COLO829 (cell line): ENCODE results near the gene TGM2.
"Not testable (repeated sequence)": the region's sequence is repeated elsewhere in the genome, so short reads cannot be mapped to it uniquely, and the experiment has no call there.

ENCODE experiments used
- DNase-seq: peaks from one replicate; pipeline ENCODE4 v3.0.0; 2012; ENCODE audit warnings: low spot score

TGM2 gene

GRCh38 chr20:38113401-38114325, 51.4 kb downstream of the TGM2 start:
- no peak for DNase-seq

DNA sequence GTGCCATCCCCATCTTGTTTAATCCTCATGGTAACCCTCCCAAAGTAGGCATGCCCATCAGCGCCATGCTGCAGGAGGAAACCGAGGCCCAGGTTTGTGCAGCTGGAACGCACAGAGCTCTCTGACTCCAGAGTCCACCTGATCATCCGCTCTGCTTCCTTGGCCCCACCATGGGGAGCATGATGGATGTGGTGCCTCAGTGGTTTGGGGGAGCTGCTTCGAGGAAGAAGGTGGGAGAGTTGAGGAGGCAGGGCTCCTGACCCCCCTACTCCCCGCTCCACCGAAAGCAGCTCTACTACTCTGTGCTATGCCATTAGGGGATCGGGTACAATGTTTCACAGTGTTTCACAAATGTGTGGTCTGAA, 52.2 kb downstream of the TGM2 start:
- no peak for DNase-seq

GRCh38 chr20:38112261-38112929, 52.7 kb downstream of the TGM2 start:
- no peak for DNase-seq

GRCh38 chr20:38111366-38112232, 53.5 kb downstream of the TGM2 start:
- DNase-seq: no peak

- DNase-seq: no peak
Measured at GRCh38 chr20:38110525-38111178, 54.4 kb downstream of the TGM2 start.

DNA sequence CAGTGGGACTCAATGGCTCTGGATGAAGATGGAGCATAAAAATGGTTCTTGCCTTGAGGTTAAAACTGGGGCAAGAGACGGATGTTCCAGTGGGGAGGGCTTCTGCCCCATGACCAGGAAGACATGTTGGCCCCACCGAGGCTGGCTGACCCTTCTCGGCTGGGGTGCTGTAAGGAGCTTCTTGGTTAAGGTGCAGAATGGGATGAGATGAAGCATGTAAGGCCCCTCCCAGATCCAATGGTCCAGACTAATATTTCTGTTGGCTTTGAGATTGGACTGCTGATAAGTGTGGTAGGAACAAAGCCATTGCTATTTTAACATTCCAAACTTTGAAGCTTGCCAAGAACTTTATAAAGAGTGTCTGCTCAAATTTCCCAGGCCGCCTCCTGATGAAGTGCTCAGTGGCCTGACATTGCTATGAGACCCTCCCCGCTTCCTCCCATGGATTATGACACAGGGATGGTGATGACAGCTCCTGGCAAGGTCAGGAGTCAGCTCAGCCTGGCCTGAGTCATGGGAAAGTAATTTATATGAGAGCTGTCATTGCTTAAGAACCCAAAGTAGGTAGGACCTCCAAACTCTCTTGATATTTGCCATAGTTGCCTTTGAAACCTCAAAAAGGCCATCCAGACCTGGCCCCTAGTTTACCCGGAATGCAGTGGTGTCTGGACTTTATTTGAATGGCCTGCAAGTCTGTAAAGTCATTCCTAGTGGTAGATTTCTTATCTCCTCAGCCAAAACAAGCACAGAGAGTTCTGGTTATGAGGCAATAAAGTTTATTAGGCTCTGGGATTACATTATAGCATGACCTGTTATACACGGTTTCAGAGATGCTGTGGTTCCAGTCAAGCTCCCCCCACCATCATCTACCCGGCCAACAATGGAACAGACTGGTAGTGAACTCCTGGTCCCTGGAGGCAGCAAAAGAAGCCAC, 55.2 kb downstream of the TGM2 start:
- DNase-seq: no peak

DNA sequence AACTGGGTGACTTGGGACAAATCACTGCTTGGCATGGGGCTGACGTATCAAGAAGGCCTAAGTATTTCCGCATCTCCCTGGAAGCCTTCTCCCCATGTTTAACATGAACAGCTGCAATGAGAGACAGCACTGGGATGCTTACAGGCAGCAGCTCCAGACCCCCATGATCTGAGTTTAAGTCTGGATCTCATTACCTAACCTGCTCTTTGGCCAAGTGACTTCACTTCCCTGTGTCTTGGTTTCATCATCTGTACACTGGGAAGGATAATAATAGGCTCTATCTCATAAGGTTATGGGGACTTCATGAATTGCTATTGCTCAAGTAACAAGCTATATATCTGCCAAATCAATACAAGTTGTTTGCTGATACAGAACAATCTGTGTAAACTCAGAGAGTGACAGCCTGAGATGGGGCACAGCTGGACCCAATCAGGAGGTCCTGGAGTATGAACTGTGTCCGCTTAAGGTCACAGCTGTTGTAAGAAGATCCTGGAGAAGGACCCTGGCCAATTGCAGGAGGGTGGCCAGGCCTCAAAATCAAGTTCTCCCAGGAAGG, 56.0 kb downstream of the TGM2 start:
- no peak for DNase-seq

DNA sequence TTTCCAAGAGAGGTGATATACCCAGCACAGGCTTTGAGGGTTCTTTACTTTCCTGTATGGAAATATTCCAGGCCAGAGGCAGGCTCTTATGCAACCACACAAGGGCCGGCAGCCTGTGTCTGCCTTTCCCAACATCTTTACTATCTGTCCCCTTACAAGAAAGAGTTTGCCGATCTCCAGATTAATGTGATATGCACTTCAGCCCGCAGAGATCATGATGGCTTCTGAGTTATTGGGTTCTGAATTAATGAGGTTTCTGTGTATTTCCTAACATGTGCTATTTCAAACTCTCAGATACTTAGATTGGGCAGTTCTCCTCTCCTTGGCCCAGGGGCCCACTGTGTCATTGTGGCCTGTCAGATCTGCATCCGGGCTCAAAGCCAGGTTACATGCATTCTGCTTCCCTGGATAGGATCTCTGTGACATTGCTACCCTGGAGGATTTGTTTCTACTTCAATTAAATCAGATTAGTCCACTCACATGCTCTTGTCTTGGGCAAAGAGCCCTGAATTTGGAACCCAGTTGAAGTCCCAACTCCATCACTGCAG, 56.6 kb downstream of the TGM2 start:
- DNase-seq: no peak

DNA sequence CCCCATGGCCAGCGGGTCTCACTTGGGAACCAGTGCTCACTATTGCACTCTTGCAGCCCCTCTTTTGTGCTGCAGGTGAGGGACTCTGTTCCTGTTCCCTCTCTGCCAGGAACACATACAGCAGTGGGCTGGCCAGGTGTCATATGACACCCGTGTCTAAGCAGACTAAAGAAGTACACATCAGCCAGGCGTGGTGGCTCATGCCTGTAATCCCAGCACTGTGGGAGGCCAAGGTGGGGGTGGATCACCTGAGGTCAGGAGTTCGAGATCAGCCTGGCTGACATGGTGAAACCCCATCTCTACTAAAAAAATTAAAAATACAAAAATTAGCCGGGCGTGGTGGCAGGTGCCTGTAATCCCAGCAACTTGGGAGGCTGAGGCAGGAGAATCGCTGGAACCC, 57.2 kb downstream of the TGM2 start:
- not testable (repeated sequence) for DNase-seq

DNA sequence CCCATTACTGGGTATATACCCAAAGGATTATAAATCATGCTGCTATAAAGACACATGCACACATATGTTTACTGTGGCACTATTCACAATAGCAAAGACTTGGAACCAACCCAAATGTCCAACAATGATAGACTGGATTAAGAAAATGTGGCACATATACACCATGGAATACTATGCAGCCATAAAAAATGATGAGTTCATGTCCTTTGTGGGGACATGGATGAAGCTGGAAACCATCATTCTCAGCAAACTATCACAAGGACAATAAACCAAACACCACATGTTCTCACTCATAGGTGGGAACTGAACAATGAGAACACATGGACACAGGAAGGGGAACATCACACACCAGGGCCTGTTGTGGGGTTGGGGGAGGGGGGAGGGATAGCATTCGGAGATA, 57.7 kb downstream of the TGM2 start:
- not testable (repeated sequence) for DNase-seq

DNA sequence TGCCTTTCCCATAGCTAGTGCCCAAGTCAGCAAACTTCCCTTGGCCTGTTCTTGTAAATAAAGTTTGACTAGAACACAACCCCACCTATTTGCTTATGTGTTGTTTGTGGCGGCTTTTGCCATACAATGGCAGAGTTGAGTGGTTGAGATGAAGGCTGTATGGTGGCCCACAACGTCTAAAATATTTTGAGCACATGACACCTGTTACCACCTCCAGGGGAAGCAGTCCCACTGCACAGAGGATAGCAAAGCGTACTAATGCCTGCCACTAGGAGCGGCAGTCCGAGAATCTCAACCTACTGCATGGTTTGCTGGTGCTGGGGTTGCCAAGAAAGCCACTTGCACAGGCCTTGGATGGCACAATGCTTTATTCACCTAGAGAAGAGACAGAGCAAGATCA, 58.6 kb downstream of the TGM2 start:
- DNase-seq: no peak

DNA sequence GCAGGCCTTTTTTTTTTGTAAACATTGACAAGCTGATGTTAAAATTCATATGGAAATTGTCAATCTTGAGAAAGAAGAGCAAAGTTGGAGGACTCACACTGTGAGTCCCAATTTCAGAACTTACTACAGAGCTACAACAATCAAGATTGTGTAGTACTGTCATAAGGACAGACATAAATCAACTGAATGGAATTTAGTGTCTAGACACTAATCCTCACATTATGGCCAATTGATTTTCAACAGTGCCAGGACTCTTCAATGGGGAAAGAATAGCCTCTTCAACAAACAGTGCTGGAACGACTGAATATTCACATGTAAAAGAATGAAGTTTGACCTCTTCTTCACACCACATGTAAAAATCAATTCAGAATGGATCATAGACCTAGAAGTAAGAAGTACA, 60.8 kb downstream of the TGM2 start:
- no peak for DNase-seq

DNA sequence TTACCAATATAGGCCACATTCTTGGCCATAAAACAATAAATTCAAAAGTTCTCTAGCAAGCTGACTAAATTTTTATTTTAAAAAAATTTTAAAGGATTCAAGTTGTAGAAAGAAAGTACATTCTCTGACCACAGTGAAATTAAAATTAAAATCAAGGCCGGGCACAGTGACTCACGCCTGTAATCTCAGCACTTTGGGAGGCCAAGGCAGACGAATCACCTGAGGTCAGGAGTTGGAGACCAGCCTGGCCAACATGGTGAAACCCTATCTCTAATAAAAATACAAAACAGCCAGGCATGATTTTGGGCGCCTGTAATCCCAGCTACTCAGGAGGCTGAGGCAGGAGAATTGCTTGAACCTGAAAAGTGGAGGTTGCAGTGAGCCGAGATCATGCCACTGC, 62.9 kb downstream of the TGM2 start:
- DNase-seq: not testable (repeated sequence)

DNA sequence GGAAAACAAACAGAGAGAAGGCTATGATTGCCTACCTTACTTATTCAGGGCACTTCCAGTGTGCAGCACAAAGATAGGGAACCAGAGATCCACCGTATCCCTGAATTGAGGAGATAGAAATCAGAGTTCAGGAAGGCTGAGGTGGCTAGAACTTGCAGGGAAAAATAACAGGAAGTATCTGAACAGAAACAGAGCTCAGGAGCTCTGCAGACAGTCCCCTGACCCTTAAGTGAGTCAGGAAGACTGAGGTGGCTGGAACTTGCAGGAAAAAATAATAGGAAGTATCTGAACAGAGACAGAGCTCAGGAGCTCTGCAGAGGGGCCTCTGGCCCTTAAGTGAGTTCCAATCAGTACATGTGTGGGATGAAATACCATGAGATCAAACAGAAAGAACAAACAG, 66.1 kb downstream of the TGM2 start:
- DNase-seq: no peak

DNA sequence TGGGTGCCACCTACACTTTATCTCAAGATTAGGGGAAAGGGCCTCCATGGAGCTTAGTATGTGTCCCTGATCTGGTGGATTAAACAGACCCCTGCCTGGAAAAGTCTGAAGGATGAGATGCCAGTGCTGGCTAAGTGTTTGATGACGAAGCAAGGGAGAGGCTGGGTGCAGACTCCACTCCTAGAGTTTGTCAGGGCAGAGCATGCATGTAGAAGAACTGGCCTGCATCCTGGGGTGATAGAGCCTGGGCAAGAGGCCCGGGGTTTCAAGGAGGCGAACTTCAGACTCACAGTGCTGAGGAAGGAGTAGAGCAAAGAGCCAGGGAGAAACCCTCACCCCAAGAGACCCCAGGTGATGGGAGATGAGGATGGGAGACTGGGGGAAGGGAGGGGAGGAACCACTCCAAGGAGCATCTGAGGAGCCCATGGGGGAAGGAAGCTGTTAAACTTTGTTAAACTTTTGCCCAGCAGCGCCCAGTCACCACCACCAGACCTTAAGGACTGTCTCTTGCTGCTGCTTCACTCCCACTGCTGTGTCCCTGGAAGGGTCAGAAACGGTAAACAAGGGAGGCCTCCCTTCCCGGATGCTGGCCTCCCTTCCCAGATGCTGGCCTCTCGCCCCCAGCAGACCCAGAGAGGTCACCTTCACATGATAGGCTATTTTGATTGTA, 69.9 kb downstream of the TGM2 start:
- no peak for DNase-seq

DNA sequence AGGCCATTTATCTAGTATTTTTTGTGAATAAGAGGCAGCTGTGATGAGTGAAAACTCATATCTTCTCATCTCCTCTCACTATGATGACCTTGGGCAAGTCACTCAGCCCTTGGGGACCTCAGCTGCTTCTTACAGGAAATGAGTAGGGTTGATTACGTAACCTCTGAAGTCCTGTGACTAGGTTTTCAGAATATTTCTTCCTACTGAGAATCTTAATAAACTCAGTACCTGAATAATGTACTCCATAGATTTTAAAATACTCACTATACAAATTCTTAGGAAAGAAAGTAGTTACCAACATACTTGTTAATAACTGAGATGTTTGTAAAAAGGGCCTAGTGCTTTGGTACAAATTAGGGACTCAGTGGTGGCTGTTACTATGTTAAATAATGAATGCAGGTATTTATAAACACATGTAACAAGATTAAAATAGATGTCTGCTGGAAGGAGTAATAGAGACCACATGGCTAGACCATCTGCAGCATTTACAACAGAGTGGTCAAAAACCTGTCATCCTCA, 70.6 kb downstream of the TGM2 start:
- peak; percentile 89 for DNase-seq

DNA sequence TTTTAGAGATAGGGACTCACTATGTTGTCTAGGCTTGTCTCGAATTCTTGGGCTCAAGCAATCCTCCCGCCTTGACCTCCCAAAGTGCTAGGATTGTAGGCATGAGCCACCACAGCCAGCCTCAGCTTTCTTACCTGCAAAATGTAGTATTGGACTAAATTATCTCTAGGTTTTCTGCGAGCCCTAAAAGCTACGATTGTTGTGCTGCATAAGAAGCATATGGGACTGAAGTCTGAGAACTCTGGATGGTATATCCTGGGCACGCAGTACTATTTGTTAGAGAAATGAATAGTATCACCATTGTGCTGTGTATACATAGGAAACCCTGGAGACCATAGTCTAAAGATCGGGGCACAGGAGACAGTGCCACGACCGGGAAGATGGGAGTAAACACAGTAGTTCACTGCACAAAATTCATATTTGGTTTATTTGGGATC, 71.4 kb downstream of the TGM2 start:
- no peak for DNase-seq

- DNase-seq: no peak
Measured at GRCh38 chr20:38092915-38093314, 72.2 kb downstream of the TGM2 start.

GRCh38 chr20:38092260-38092857, 72.7 kb downstream of the TGM2 start:
- DNase-seq: peak; percentile 99
